Suppressor macrophage treated with lipopolysaccharide for 4 hours (primary cell): ENCODE data around the gene SLC25A5.

ENCODE experiments used
- DNase-seq: peaks from one replicate; pipeline ENCODE4 v3.0.0-alpha.2; 2020

Gene SLC25A5

GRCh38 chrX:119512146-119512800 is 44.0 kb downstream of the SLC25A5 start:
- DNase-seq = peak; percentile 62

- DNase-seq = peak; percentile 75
Observed at GRCh38 chrX:119516157-119516702, 48.0 kb downstream of the SLC25A5 start.

GRCh38 chrX:119518371-119518770 is 50.1 kb downstream of the SLC25A5 start:
- no peak for DNase-seq
